Rectal smooth muscle tissue (tissue), 1 donor: ENCODE data around the gene ARHGEF11.

Source experiments
- H3K27ac ChIP-seq: one replicate; pipeline ENCODE4 v1.7.0; 2013; ENCODE audit warnings: low read depth, low read length, inconsistent platforms
- H3K27me3 ChIP-seq: one replicate; pipeline ENCODE4 v1.7.0; 2013; ENCODE audit warnings: low read length; ENCODE audit not compliant: control insufficient read depth, insufficient read depth
- H3K36me3 ChIP-seq: one replicate; pipeline ENCODE4 v1.7.0; 2013; ENCODE audit warnings: low read length; ENCODE audit not compliant: control insufficient read depth, insufficient read depth
- H3K4me1 ChIP-seq: one replicate; pipeline ENCODE4 v1.7.0; 2013; ENCODE audit warnings: low read length; ENCODE audit not compliant: control insufficient read depth, insufficient read depth
- H3K4me3 ChIP-seq: one replicate; pipeline ENCODE4 v1.7.0; 2013; ENCODE audit warnings: low read length
- H3K9ac ChIP-seq: one replicate; pipeline ENCODE4 v1.7.0; 2013; ENCODE audit warnings: low read length

ARHGEF11 gene

GRCh38 chr1:156922986-156923669, 122.4 kb downstream of the ARHGEF11 start:
- H3K4me1 ChIP-seq = no peaks in the 10 kb centered on the region
- H3K9ac ChIP-seq = no peak overlapping the region
- no peak overlapping the region for H3K27ac ChIP-seq
- no peak overlapping the region for H3K4me3 ChIP-seq
- peaks cover 59% of the 10 kb centered on the region for H3K27me3 ChIP-seq
- no peaks in the 10 kb centered on the region for H3K36me3 ChIP-seq

- Histone ChIP-seq H3K27me3 (peaks cover 46% of the 10 kb centered on the region), H3K36me3 (no peaks in the 10 kb centered on the region), H3K9ac (no peak overlapping the region), H3K4me1 (no peaks in the 10 kb centered on the region), H3K27ac (no peak overlapping the region), H3K4me3 (no peak overlapping the region)
Observed at GRCh38 chr1:156921053-156921529, 124.5 kb downstream of the ARHGEF11 start.

- H3K4me3 ChIP-seq = peak within 1 kb of the TSS; percentile 30
- no peak within 1 kb of the TSS for H3K27ac ChIP-seq
- H3K4me1 ChIP-seq = no peaks in the 10 kb centered on the region
- peaks cover 44% of the 10 kb centered on the region for H3K27me3 ChIP-seq
- no peaks in the 10 kb centered on the region for H3K36me3 ChIP-seq
- H3K9ac ChIP-seq = no peak within 1 kb of the TSS
Observed at GRCh38 chr1:156920233-156921052, 125.1 kb downstream of the ARHGEF11 start, which contains the start of gene LRRC71. TSS of gene LRRC71 (plus strand) at chr1:156920632. CDS start at chr1:156920804, 172 bp downstream.

GRCh38 chr1:156914440-156914856, 131.1 kb downstream of the ARHGEF11 start:
- H3K27ac ChIP-seq = no peak overlapping the region
- no peaks in the 10 kb centered on the region for H3K36me3 ChIP-seq
- H3K9ac ChIP-seq = no peak overlapping the region
- H3K4me3 ChIP-seq = no peak overlapping the region
- H3K27me3 ChIP-seq = peaks cover 4% of the 10 kb centered on the region
- no peaks in the 10 kb centered on the region for H3K4me1 ChIP-seq

GRCh38 chr1:156913809-156914387, 131.6 kb downstream of the ARHGEF11 start:
- no peak overlapping the region for H3K27ac ChIP-seq
- H3K36me3 ChIP-seq = no peaks in the 10 kb centered on the region
- H3K4me1 ChIP-seq = no peaks in the 10 kb centered on the region
- no peak overlapping the region for H3K9ac ChIP-seq
- H3K4me3 ChIP-seq = no peak overlapping the region
- peaks cover 4% of the 10 kb centered on the region for H3K27me3 ChIP-seq

GRCh38 chr1:156912861-156913808, 132.4 kb downstream of the ARHGEF11 start:
- no peaks in the 10 kb centered on the region for H3K4me1 ChIP-seq
- peaks cover 4% of the 10 kb centered on the region for H3K27me3 ChIP-seq
- H3K27ac ChIP-seq = no peak overlapping the region
- no peaks in the 10 kb centered on the region for H3K36me3 ChIP-seq
- no peak overlapping the region for H3K9ac ChIP-seq
- no peak overlapping the region for H3K4me3 ChIP-seq

- Histone ChIP-seq H3K27me3 (peaks cover 4% of the 10 kb centered on the region), H3K9ac (no peak overlapping the region), H3K27ac (no peak overlapping the region), H3K4me3 (no peak overlapping the region), H3K4me1 (no peaks in the 10 kb centered on the region), H3K36me3 (no peaks in the 10 kb centered on the region)
Observed at GRCh38 chr1:156912310-156912709, 133.2 kb downstream of the ARHGEF11 start.

GRCh38 chr1:156911577-156912298, 133.8 kb downstream of the ARHGEF11 start:
- Histone ChIP-seq H3K4me3 (no peak overlapping the region), H3K27ac (no peak overlapping the region), H3K4me1 (no peaks in the 10 kb centered on the region), H3K36me3 (no peaks in the 10 kb centered on the region), H3K9ac (no peak overlapping the region), H3K27me3 (peaks cover 4% of the 10 kb centered on the region)

- no peak overlapping the region for H3K4me3 ChIP-seq
- H3K36me3 ChIP-seq = no peaks in the 10 kb centered on the region
- H3K4me1 ChIP-seq = no peaks in the 10 kb centered on the region
- no peak overlapping the region for H3K27ac ChIP-seq
- no peak overlapping the region for H3K9ac ChIP-seq
- peaks cover 7% of the 10 kb centered on the region for H3K27me3 ChIP-seq
Observed at GRCh38 chr1:156910309-156910782, 135.2 kb downstream of the ARHGEF11 start.

- Histone ChIP-seq H3K27ac (no peak overlapping the region), H3K27me3 (peaks cover 7% of the 10 kb centered on the region), H3K4me1 (no peaks in the 10 kb centered on the region), H3K9ac (no peak overlapping the region), H3K36me3 (no peaks in the 10 kb centered on the region), H3K4me3 (no peak overlapping the region)
Observed at GRCh38 chr1:156909671-156910070, 135.9 kb downstream of the ARHGEF11 start.

GRCh38 chr1:156908955-156909354, 136.6 kb downstream of the ARHGEF11 start:
- H3K4me1 ChIP-seq = no peaks in the 10 kb centered on the region
- H3K4me3 ChIP-seq = no peak overlapping the region
- H3K27ac ChIP-seq = no peak overlapping the region
- H3K9ac ChIP-seq = no peak overlapping the region
- peaks cover 7% of the 10 kb centered on the region for H3K27me3 ChIP-seq
- H3K36me3 ChIP-seq = no peaks in the 10 kb centered on the region
